ENCODE data around the gene CCDC88A. TPM values are rescaled to one million over a fixed set of nuclear protein-coding genes. Genes with fewer than 3 reads are reported as not detected.
A peak's percentile ranks its signal among the peaks of the same experiment; 100 is the strongest.

CCDC88A gene
- total and polyA plus RNA-seq, 12 donors: 18.5 to 101 (median 46.8) TPM

DNA sequence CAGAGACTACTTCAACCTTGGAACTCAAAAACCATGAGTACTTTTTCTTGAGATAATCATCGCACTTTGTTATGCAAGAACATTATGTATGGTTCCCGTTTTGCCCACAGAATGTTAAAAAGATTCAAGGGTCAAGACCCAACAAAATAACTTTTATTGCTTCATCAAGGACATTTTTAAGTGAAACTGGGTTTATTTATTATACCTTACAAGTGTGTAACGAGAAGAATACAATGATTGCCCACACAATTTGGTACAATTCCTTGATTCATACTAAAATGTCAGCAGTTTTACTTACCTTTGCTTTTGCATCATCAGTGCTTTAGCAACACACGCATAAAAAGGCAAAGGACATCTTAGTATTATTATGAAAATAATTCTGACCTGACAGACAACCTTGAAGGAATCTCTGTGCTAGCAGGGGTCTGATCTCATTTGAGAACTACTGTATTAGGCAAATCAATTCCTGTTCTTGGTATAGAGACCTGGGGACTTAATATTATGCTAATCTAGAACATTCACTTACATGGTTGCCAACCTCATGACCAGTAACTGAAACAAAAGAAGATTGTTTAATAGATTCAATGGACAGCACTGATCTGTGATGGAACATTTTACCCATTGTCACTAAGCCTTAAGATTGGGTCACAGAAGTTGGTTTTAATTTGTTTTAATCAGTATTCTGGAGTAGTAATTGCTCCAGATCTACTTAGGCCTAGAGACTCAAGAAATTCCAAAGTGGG is 16.2 kb downstream of the CCDC88A start:
- Histone ChIP-seq H3K27ac (peak overlapping the region in 1 of 5 donors; percentile 13), H3K9me3 (replicated peaks in 1 of 3) (no peaks in the 10 kb centered on the region), H3K36me3 (replicated peaks in 1 of 2) (peaks cover 0 to 7% of the 10 kb centered on the region in 2 donors), H3K4me3 (no peak overlapping the region), H3K4me1 (replicated peaks in 1 of 2) (peaks cover 0 to 9% of the 10 kb centered on the region in 2 donors), H3K27me3 (no peaks in the 10 kb centered on the region)
- no peak for TF ChIP-seq POLR2A (IDR thresholded peaks at IDR 0.05)
- TF ChIP-seq, protein P1, sequence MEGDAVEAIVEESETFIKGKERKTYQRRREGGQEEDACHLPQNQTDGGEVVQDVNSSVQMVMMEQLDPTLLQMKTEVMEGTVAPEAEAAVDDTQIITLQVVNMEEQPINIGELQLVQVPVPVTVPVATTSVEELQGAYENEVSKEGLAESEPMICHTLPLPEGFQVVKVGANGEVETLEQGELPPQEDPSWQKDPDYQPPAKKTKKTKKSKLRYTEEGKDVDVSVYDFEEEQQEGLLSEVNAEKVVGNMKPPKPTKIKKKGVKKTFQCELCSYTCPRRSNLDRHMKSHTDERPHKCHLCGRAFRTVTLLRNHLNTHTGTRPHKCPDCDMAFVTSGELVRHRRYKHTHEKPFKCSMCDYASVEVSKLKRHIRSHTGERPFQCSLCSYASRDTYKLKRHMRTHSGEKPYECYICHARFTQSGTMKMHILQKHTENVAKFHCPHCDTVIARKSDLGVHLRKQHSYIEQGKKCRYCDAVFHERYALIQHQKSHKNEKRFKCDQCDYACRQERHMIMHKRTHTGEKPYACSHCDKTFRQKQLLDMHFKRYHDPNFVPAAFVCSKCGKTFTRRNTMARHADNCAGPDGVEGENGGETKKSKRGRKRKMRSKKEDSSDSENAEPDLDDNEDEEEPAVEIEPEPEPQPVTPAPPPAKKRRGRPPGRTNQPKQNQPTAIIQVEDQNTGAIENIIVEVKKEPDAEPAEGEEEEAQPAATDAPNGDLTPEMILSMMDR (IDR thresholded peaks at IDR 0.05): no peak
- intact Hi-C loops (cut with DNase I): no loop called here
- 52 to 76% (median 60%) methylated on average over 4 of the region's 4 CpGs for WGBS, 4 donors
- DNase-seq: no peak

DNA sequence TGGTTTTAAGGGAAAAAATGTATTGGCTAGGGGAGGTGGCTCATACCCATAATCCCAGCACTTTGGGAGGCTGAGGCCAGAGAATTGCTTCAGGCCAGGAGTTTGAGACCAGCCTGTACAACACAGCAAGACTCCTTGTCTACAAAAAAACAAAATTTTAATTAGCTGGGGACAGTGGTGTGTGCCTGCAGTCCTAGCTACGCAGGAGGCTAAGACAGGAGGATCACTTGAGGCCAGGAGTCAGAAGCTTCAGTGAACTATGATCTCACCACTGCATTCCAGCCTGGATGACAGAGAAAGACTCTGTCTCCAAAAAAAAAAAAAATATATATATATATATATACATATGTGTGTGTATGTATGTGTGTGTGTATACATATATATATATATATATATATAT is 18.5 kb downstream of the CCDC88A start:
- Histone ChIP-seq H3K27ac (no peak overlapping the region), H3K9me3 (replicated peaks in 1 of 3) (no peaks in the 10 kb centered on the region), H3K27me3 (no peaks in the 10 kb centered on the region), H3K36me3 (replicated peaks in 1 of 2) (peaks cover 0 to 7% of the 10 kb centered on the region in 2 donors), H3K4me3 (no peak overlapping the region), H3K4me1 (replicated peaks in 1 of 2) (peaks cover 0 to 8% of the 10 kb centered on the region in 2 donors)
- 98 to 100% (median 100%) methylated on average over 1 of the region's 1 CpG for WGBS, 4 donors
- intact Hi-C loops (cut with DNase I): no loop called here
- TF ChIP-seq, protein P1 (IDR thresholded peaks at IDR 0.05): no peak
- TF ChIP-seq POLR2A (IDR thresholded peaks at IDR 0.05): no peak
- DNase-seq: no peak

DNA sequence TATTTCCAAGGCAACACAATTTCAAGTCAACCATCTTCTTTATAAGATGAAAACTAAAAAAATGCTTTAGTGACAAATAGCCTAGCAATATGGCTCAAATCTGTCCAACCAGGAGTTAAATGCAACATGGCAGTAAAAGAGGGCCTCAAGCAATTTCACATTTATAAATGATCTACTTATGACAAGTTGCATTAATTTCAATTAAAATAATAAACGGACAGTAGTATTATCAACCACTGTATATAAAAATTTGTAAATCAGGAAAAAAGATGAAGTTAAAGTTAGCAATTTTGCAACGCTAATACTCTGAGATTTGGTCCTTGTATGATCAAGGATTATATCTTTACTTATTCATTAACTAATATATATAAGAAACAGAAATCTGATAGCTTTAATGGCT is 19.3 kb downstream of the CCDC88A start:
- DNase-seq: no peak
- Histone ChIP-seq H3K4me3 (no peak overlapping the region), H3K9me3 (replicated peaks in 1 of 3) (no peaks in the 10 kb centered on the region), H3K27me3 (no peaks in the 10 kb centered on the region), H3K4me1 (replicated peaks in 1 of 2) (peaks cover 0 to 8% of the 10 kb centered on the region in 2 donors), H3K36me3 (replicated peaks in 1 of 2) (peaks cover 0 to 4% of the 10 kb centered on the region in 2 donors), H3K27ac (no peak overlapping the region)
- intact Hi-C loops (cut with DNase I): no loop called here
- TF ChIP-seq POLR2A (IDR thresholded peaks at IDR 0.05): no peak
- TF ChIP-seq, protein P1 (IDR thresholded peaks at IDR 0.05): no peak
- WGBS, 4 donors: 89 to 97% (median 93%) methylated on average over 2 of the region's 2 CpGs

DNA sequence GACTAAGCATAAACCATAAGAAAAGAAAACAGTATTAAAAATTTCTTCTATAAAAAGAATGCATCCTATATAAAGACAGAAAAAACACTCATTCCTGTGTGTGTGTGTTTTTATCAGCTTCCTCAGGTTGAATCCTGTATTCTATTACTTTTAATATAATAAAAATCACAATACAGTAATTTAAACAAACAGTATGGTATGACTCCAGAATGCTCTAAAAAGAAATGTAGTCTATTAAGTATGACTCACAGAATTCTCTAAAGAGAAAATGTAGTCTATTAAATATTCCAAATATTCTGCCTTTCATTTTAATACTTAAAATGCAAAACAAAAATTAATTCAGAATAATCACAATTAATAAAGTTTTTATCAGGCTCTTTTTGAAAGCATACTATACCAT is 19.8 kb downstream of the CCDC88A start:
- no peak overlapping the region for H3K4me3 ChIP-seq
- intact Hi-C loops (cut with DNase I): no loop called here
- no peaks in the 10 kb centered on the region for H3K27me3 ChIP-seq
- H3K27ac ChIP-seq: no peak overlapping the region
- no peaks in the 10 kb centered on the region for H3K9me3 ChIP-seq (replicated peaks in 1 of 3)
- no peaks in the 10 kb centered on the region for H3K36me3 ChIP-seq (replicated peaks in 1 of 2)
- H3K4me1 ChIP-seq (replicated peaks in 1 of 2): peaks cover 0 to 8% of the 10 kb centered on the region in 2 donors
- no peak for TF ChIP-seq POLR2A (IDR thresholded peaks at IDR 0.05)
- TF ChIP-seq, protein P1 (IDR thresholded peaks at IDR 0.05): no peak
- DNase-seq: no peak

Measured in adrenal gland (tissue), 12 donors.